ENCODE data around the gene HECW1. TPM values are rescaled to one million over a fixed set of nuclear protein-coding genes. Genes with fewer than 3 reads are reported as not detected.

The HECW1 gene
- total and polyA plus RNA-seq, 10 of the 15 experiments (the other 5 are each of a cell fraction or from before 2014, with no cell fraction given) = under 0.01 to 0.31 (median 0.04) TPM; not detected in 3

DNA sequence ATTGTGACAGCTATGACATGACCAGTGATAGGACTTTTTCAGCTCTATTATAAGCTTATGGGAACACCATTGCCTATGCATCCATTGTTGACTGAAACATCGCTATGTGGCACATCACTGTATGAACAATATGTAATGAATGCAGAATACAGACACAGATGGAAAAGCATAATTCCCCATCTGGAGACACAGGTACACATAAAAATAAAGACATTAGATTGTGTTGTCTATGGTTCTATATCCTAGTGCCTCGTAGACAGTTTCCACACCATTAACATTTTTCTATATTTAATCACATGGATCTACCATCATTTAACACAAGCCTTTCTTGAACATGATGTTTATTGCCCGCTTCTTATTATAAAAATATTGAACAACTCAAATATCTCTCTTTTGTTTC, 374.2 kb downstream of the HECW1 start:
- no peak for DNase-seq (ENCODE audit: low read depth, low spot score)
- H3K36me3 ChIP-seq (ENCODE audit: control insufficient read depth in 2 of 2, insufficient read depth in 2 of 2, low read length in 1 of 2) = no peaks in the 10 kb centered on the region
- no peak overlapping the region for H3K4me2 ChIP-seq (ENCODE audit: control insufficient read depth, insufficient read depth)
- intact Hi-C loops (cut with micrococcal nuclease; ENCODE audit: unreplicated experiment) = loop anchor here (5.0 kb wide), 1 partner anchor 86 kb away; no protein-coding TSS in a partner anchor
- no peak overlapping the region for H2AFZ ChIP-seq (ENCODE audit: control insufficient read depth, low read depth, low read length)
- no TSS peak for BruUV-seq (replicated peaks)
- in situ Hi-C loops (cut with MboI) = no loop called here
- FAIRE-seq = no peak
- 93% methylated on average over 3 of the region's 3 CpGs for WGBS (ENCODE audit: insufficient coverage, insufficient replicate concordance, low lambda C conversion rate, missing lambda C conversion rate)
- no peaks in the 10 kb centered on the region for H3K79me2 ChIP-seq (ENCODE audit: control insufficient read depth, insufficient read depth, low read length)
- POLR2A ChIA-PET = interaction anchor here (0.7 kb wide), 1 partner anchor 263 kb away, joined by 3 read pairs; no protein-coding TSS in a partner anchor
- ATAC-seq = no peak
- H3K4me1 ChIP-seq (ENCODE audit: control insufficient read depth, insufficient read depth, low read length) = peaks cover 13% of the 10 kb centered on the region
- no peak overlapping the region for H3K27ac ChIP-seq (ENCODE audit: control insufficient read depth, insufficient read depth)
- H4K20me1 ChIP-seq (ENCODE audit: control insufficient read depth, insufficient read depth) = no peaks in the 10 kb centered on the region
- RAD21 ChIA-PET (ENCODE audit: unreplicated experiment) = no interaction called here
- TF ChIP-seq SREBF2 (IDR thresholded peaks at IDR 0.05; ENCODE audit: low read length) (no peak), IRF4 (IDR thresholded peaks at IDR 0.05; ENCODE audit: low read depth, low read length) (no peak), POLR2A (IDR thresholded peaks at IDR 0.05; ENCODE audit: low read depth, low read length) (no peak), SIN3A (IDR thresholded peaks at IDR 0.05; ENCODE audit: low read depth, low read length) (no peak), ZSCAN29 (IDR thresholded peaks at IDR 0.05) (no peak), RAD21 (IDR thresholded peaks at IDR 0.05; ENCODE audit: insufficient read depth, low read depth, low read length) (no peak)
- TF ChIP-seq, protein P1, sequence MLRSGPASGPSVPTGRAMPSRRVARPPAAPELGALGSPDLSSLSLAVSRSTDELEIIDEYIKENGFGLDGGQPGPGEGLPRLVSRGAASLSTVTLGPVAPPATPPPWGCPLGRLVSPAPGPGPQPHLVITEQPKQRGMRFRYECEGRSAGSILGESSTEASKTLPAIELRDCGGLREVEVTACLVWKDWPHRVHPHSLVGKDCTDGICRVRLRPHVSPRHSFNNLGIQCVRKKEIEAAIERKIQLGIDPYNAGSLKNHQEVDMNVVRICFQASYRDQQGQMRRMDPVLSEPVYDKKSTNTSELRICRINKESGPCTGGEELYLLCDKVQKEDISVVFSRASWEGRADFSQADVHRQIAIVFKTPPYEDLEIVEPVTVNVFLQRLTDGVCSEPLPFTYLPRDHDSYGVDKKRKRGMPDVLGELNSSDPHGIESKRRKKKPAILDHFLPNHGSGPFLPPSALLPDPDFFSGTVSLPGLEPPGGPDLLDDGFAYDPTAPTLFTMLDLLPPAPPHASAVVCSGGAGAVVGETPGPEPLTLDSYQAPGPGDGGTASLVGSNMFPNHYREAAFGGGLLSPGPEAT (IDR thresholded peaks at IDR 0.05; ENCODE audit: low read depth) = no peak
- SMC1A ChIA-PET (ENCODE audit: uncharacterized antibody, unreplicated experiment) = interaction anchor here (1.2 to 1.4 kb wide), 2 partner anchors 31 to 32 kb away, joined by 3 to 5 read pairs; no protein-coding TSS in a partner anchor
- no peak overlapping the region for H3K4me3 ChIP-seq
- H3K9me3 ChIP-seq (replicated peaks; ENCODE audit: control insufficient read depth, insufficient read depth, low read length) = no peaks in the 10 kb centered on the region
- no peaks in the 10 kb centered on the region for H3K27me3 ChIP-seq (replicated peaks in 1 of 2; ENCODE audit: control insufficient read depth in 2 of 2, insufficient read depth in 2 of 2, low read length in 1 of 2)
- no peak overlapping the region for H3K9ac ChIP-seq (ENCODE audit: control insufficient read depth, insufficient read depth, low read length)
- CTCF ChIA-PET = interaction anchor here (0.8 to 1.2 kb wide), 3 partner anchors 27 to 36 kb away, joined by 3 read pairs; no protein-coding TSS in a partner anchor

DNA sequence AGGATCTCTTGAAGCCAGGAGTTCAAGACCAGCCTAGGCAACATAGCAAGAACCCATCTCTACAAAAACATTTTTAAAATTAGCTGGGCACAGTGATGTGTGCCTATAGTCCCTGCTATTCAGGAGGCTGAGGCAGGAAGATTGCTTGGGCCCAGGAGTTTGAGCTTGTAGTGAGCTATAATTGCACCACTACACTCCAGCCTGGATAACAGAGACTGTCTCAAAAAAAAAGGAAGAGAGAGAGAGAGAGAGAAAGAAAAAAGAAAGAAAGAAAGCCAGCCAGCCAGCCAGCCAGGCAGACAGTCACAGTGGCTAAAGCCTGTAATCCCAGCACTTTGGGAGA, 375.3 kb downstream of the HECW1 start:
- Histone ChIP-seq H3K9me3 (replicated peaks; ENCODE audit: control insufficient read depth, insufficient read depth, low read length) (no peaks in the 10 kb centered on the region), H3K27me3 (replicated peaks in 1 of 2; ENCODE audit: control insufficient read depth in 2 of 2, insufficient read depth in 2 of 2, low read length in 1 of 2) (no peaks in the 10 kb centered on the region), H3K4me1 (ENCODE audit: control insufficient read depth, insufficient read depth, low read length) (peaks cover 13% of the 10 kb centered on the region), H2AFZ (ENCODE audit: control insufficient read depth, low read depth, low read length) (no peak overlapping the region), H3K27ac (ENCODE audit: control insufficient read depth, insufficient read depth) (no peak overlapping the region), H3K79me2 (ENCODE audit: control insufficient read depth, insufficient read depth, low read length) (no peaks in the 10 kb centered on the region), H4K20me1 (ENCODE audit: control insufficient read depth, insufficient read depth) (no peaks in the 10 kb centered on the region), H3K9ac (ENCODE audit: control insufficient read depth, insufficient read depth, low read length) (no peak overlapping the region), H3K36me3 (ENCODE audit: control insufficient read depth in 2 of 2, insufficient read depth in 2 of 2, low read length in 1 of 2) (no peaks in the 10 kb centered on the region), H3K4me3 (no peak overlapping the region), H3K4me2 (ENCODE audit: control insufficient read depth, insufficient read depth) (no peak overlapping the region)
- ChIA-PET SMC1A (ENCODE audit: uncharacterized antibody, unreplicated experiment) (interaction anchor here (0.7 to 1.1 kb wide), 2 partner anchors 10 to 162 kb away, joined by 3 read pairs; no protein-coding TSS in a partner anchor), POLR2A (no interaction called here), CTCF (no interaction called here), RAD21 (ENCODE audit: unreplicated experiment) (interaction anchor here (0.7 kb wide), 1 partner anchor 219 kb away, joined by 3 read pairs; no protein-coding TSS in a partner anchor)
- no TSS peak for BruUV-seq (replicated peaks)
- FAIRE-seq = no peak
- TF ChIP-seq, protein P2, sequence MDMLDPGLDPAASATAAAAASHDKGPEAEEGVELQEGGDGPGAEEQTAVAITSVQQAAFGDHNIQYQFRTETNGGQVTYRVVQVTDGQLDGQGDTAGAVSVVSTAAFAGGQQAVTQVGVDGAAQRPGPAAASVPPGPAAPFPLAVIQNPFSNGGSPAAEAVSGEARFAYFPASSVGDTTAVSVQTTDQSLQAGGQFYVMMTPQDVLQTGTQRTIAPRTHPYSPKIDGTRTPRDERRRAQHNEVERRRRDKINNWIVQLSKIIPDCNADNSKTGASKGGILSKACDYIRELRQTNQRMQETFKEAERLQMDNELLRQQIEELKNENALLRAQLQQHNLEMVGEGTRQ (IDR thresholded peaks at IDR 0.05; ENCODE audit: borderline replicate concordance, low read depth, low read length) = no peak
- TF ChIP-seq ZNF274 (IDR thresholded peaks at IDR 0.05; ENCODE audit: insufficient read depth, insufficient read length) (no peak), RELA (IDR thresholded peaks at IDR 0.05; ENCODE audit: borderline replicate concordance, partially characterized antibody) (no peak)
- TF ChIP-seq, protein P3, sequence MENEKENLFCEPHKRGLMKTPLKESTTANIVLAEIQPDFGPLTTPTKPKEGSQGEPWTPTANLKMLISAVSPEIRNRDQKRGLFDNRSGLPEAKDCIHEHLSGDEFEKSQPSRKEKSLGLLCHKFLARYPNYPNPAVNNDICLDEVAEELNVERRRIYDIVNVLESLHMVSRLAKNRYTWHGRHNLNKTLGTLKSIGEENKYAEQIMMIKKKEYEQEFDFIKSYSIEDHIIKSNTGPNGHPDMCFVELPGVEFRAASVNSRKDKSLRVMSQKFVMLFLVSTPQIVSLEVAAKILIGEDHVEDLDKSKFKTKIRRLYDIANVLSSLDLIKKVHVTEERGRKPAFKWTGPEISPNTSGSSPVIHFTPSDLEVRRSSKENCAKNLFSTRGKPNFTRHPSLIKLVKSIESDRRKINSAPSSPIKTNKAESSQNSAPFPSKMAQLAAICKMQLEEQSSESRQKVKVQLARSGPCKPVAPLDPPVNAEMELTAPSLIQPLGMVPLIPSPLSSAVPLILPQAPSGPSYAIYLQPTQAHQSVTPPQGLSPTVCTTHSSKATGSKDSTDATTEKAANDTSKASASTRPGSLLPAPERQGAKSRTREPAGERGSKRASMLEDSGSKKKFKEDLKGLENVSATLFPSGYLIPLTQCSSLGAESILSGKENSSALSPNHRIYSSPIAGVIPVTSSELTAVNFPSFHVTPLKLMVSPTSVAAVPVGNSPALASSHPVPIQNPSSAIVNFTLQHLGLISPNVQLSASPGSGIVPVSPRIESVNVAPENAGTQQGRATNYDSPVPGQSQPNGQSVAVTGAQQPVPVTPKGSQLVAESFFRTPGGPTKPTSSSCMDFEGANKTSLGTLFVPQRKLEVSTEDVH (IDR thresholded peaks at IDR 0.05; ENCODE audit: low read depth, partially characterized antibody) = no peak
- no peak for ATAC-seq
- in situ Hi-C loops (cut with MboI) = no loop called here
- intact Hi-C loops (cut with micrococcal nuclease; ENCODE audit: unreplicated experiment) = loop anchor here (5.0 kb wide), 1 partner anchor 85 kb away; no protein-coding TSS in a partner anchor
- DNase-seq (ENCODE audit: low read depth, low spot score) = no peak

Measured in GM12878 (cell line).